Uterus (tissue), 4 donors: ENCODE results near the gene RBM42. TPM values are rescaled to one million over a fixed set of nuclear protein-coding genes. Genes with fewer than 3 reads are reported as not detected.

Source experiments
- DNase-seq, 2 donors: peaks; one replicate each; pipeline ENCODE4 v3.0.0-alpha.2; 2019 to 2020
- H3K27ac ChIP-seq, 2 donors: fragments of 200-600 bp; sonication (generic); 1 replicate in 1 of 2; 2 replicates in 1 of 2; pipeline ENCODE4 v1.5.1; 2016 to 2018
- H3K27me3 ChIP-seq, 2 donors: fragments of 200-600 bp; sonication (generic); one replicate each; pipeline ENCODE4 v1.5.1; 2018 to 2019; ENCODE audit warnings: control low read depth in 1 of 2
- H3K36me3 ChIP-seq, 2 donors: fragments of 200-600 bp; sonication (generic); one replicate each; pipeline ENCODE4 v1.5.1; 2019; ENCODE audit warnings: control low read depth in 1 of 2
- H3K4me1 ChIP-seq, 2 donors: fragments of 200-600 bp; sonication (generic); one replicate each; pipeline ENCODE4 v1.5.1; 2018 to 2019; ENCODE audit warnings: control low read depth in 1 of 2
- H3K4me3 ChIP-seq, 2 donors: fragments of 200-600 bp; sonication (generic); 1 replicate in 1 of 2; 2 replicates in 1 of 2; pipeline ENCODE4 v1.5.1; 2018 to 2019; ENCODE audit warnings: mild to moderate bottlenecking in 1 of 2
- H3K9me3 ChIP-seq, 2 donors: fragments of 200-600 bp; sonication (generic); one replicate each; pipeline ENCODE4 v1.5.1; 2019; ENCODE audit warnings: control low read depth in 1 of 2
- POLR2A ChIP-seq, 2 donors: fragments of 450-650 bp; IDR thresholded peaks; one replicate each; pipeline ENCODE4 v1.6.1; 2016; ENCODE audit warnings: antibody characterized with exemption in 2 of 2, mild to moderate bottlenecking in 1 of 2, moderate library complexity in 1 of 2
- intact Hi-C: fragments of 100-400 bp; cut with DNase I; formaldehyde crosslinking; loops from one replicate; pipeline ENCODE4 v1.15.1; 2023; ENCODE audit warnings: low total_unique reads
- total RNA-seq, 4 donors: library from RNA; depleted of rRNA in 3 of 4; stranded (reverse); fragments of >200 nt in 3 of 4; gene quantifications; one replicate each; pipeline versions ENCODE4 v1.1.0 to v1.2.4, GENCODE V29; 2014 to 2023
- TF ChIP-seq, protein P1 (sequence below), 4 experiments: fragments of 200-600 bp in 2 of 4; fragments of 450-650 bp in 2 of 4; sonication (generic) in 2 of 4; IDR thresholded peaks; one replicate each; pipeline ENCODE4 v1.5.1; 2016 to 2019; ENCODE audit warnings: antibody characterized with exemption in 4 of 4, mild to moderate bottlenecking in 2 of 4, moderate library complexity in 1 of 4
- donor health status: DM: yes; HTN: yes; CAD: no.

Gene RBM42, protein sequence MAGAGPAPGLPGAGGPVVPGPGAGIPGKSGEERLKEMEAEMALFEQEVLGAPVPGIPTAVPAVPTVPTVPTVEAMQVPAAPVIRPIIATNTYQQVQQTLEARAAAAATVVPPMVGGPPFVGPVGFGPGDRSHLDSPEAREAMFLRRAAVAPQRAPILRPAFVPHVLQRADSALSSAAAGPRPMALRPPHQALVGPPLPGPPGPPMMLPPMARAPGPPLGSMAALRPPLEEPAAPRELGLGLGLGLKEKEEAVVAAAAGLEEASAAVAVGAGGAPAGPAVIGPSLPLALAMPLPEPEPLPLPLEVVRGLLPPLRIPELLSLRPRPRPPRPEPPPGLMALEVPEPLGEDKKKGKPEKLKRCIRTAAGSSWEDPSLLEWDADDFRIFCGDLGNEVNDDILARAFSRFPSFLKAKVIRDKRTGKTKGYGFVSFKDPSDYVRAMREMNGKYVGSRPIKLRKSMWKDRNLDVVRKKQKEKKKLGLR
- total RNA-seq = 10 to 100 TPM; 23.8 to 60.0 (median 31.5) TPM

DNA sequence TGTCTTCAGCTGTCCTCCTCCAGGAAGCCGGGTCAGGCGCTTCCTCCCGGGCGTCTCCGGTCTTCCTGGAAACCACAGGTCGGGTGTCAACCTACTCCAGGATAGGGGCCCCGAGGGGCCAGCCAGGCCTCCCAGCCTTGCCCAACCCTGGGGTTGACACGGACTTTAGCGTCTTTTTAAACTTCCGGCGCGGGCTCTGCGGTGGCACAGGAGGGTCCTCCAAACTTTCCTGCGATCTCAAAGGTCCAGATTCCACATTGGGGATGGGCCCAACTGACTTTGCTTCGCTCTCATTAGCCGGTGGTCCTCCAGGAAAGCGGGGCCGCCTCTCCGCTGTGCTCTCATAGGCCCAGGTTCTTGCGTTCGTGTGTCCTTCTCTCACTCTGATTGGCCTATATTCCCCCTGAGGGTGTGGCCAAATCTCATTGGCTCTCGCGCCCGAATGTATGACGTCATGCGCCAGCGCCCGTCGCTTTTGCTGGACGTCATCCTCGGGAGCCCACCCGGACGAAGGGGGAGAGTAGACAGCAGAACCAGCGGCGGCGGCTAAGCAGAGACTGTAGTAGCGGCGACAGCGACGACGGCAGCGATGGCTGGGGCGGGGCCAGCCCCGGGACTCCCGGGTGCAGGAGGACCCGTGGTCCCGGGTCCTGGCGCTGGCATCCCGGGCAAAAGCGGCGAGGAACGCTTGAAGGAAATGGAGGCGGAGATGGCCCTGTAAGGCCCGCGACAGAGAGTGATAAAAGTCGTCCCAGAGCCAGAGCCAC, at the start of gene RBM42:
Gene RBM42 (plus strand): TSS at position 472 of the 767 bp plus-strand sequence. CDS start 118 bp downstream, at position 590.
- Histone ChIP-seq H3K27me3 (no peaks in the 10 kb centered on the region), H3K27ac (peak within 1 kb of the TSS; percentile 78 to 93), H3K4me3 (peak within 1 kb of the TSS; percentile 89 to 93), H3K9me3 (no peaks in the 10 kb centered on the region), H3K4me1 (peaks cover 5 to 6% of the 10 kb centered on the region in 2 donors), H3K36me3 (no peaks in the 10 kb centered on the region)
- TF ChIP-seq, protein P1, sequence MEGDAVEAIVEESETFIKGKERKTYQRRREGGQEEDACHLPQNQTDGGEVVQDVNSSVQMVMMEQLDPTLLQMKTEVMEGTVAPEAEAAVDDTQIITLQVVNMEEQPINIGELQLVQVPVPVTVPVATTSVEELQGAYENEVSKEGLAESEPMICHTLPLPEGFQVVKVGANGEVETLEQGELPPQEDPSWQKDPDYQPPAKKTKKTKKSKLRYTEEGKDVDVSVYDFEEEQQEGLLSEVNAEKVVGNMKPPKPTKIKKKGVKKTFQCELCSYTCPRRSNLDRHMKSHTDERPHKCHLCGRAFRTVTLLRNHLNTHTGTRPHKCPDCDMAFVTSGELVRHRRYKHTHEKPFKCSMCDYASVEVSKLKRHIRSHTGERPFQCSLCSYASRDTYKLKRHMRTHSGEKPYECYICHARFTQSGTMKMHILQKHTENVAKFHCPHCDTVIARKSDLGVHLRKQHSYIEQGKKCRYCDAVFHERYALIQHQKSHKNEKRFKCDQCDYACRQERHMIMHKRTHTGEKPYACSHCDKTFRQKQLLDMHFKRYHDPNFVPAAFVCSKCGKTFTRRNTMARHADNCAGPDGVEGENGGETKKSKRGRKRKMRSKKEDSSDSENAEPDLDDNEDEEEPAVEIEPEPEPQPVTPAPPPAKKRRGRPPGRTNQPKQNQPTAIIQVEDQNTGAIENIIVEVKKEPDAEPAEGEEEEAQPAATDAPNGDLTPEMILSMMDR (IDR thresholded peaks at IDR 0.05) = peak in 2 of 4 experiments; percentile 32 to 51
- peak; percentile 53 to 82 for TF ChIP-seq POLR2A (IDR thresholded peaks at IDR 0.05)
- intact Hi-C loops = no loop called here
- peak; percentile 98 for DNase-seq

DNA sequence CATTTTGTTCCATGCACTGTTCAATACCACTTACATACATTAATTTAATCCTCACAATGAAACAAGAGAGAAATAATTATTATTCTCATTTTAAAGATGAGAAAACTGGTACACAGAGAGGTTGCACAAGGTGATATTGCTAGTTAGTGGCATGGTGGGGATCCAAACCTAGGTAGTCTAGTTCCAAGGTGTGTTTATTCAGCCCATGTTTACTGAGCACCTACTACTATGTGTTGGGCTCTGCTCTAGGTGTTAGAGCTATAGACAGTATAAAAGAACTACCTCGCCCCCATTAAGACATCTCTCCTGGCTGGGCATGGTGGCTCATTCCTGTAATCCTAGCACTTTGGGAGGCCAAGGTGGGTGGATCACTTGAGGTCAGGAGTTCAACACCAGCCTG, 46.1 kb upstream of the RBM42 start:
- Histone ChIP-seq H3K27ac (no peak overlapping the region), H3K4me1 (no peaks in the 10 kb centered on the region), H3K9me3 (no peaks in the 10 kb centered on the region), H3K27me3 (no peaks in the 10 kb centered on the region), H3K36me3 (no peaks in the 10 kb centered on the region), H3K4me3 (no peak overlapping the region)
- DNase-seq = no peak
- intact Hi-C loops = no loop called here
- no peak for TF ChIP-seq POLR2A (IDR thresholded peaks at IDR 0.05)

DNA sequence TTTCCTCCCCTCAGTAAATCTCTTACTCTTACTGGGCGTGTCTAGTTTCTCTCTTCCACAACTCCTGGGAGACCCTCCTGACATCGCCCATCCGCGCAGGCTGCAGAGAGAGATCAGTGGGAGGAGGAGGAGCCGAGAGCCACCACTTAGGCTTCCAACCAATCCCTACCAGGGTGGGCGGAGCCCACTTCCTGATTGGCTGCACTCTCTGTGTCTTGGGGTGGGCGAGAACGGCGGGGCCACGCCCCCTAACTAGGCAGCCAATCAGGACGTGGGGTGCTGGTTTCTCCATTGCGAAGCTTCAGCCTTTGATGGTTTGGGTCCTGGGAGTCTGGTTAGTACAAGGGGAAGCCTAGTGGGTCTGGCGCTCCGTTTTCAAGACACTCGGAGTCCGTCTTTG, 43.0 kb upstream of the RBM42 start, which contains the start of gene PMIS2:
Gene PMIS2 (plus strand): TSS at position 326 of the 400 bp plus-strand sequence. CDS start 87 bp downstream, outside the sequence.
- intact Hi-C loops = no loop called here
- H3K9me3 ChIP-seq = no peaks in the 10 kb centered on the region
- DNase-seq = no peak
- H3K36me3 ChIP-seq = no peaks in the 10 kb centered on the region
- H3K4me1 ChIP-seq = no peaks in the 10 kb centered on the region
- no peak within 1 kb of the TSS for H3K27ac ChIP-seq
- H3K4me3 ChIP-seq = no peak within 1 kb of the TSS
- H3K27me3 ChIP-seq = no peaks in the 10 kb centered on the region
- no peak for TF ChIP-seq POLR2A (IDR thresholded peaks at IDR 0.05)
- TF ChIP-seq, protein P1 (IDR thresholded peaks at IDR 0.05) = no peak

DNA sequence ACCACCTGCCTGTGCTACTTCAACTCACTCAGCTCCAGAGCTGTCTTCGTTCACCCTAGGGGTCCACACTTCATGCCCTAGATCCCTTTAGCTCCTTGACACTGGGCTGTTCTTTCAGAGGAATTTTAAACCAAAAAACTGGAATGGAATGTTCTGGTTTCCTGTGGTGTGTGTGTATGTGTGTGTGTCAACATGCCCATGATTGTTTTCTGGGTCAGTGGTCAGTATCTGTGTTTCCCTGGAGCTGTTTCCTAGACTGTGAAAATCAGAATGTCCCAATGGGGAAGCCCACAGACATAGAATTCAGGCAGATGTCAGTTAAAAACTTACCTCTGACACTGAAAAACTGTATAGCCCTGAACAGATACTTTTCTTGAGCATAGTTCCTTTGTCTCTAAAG, 41.5 kb upstream of the RBM42 start:
- Histone ChIP-seq H3K4me3 (no peak overlapping the region), H3K4me1 (no peaks in the 10 kb centered on the region), H3K9me3 (no peaks in the 10 kb centered on the region), H3K27ac (no peak overlapping the region), H3K36me3 (no peaks in the 10 kb centered on the region), H3K27me3 (no peaks in the 10 kb centered on the region)
- TF ChIP-seq, protein P1 (IDR thresholded peaks at IDR 0.05) = no peak
- no peak for TF ChIP-seq POLR2A (IDR thresholded peaks at IDR 0.05)
- DNase-seq = no peak
- intact Hi-C loops = no loop called here

DNA sequence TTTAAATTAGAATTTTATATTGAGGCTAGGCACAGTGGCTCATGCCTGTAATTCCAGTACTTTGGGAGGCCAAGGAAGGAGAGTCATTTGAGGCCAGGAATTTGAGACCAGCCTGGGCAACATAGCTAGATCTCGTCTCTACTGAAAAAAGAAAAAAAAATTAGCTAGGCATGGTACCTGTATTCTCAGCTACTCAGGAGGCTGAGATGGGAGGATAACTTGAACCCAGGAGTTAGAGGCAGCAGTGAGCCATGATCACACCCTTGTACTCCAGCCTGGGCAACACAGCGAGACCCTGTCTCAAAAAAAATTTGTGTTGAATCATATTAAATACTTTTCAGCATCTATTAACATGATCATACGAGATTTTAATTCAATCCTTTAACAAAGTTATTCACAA, 38.0 kb upstream of the RBM42 start:
- Histone ChIP-seq H3K9me3 (no peaks in the 10 kb centered on the region), H3K4me1 (no peaks in the 10 kb centered on the region), H3K27me3 (no peaks in the 10 kb centered on the region), H3K27ac (no peak overlapping the region), H3K4me3 (no peak overlapping the region), H3K36me3 (no peaks in the 10 kb centered on the region)
- no peak for TF ChIP-seq POLR2A (IDR thresholded peaks at IDR 0.05)
- TF ChIP-seq, protein P1 (IDR thresholded peaks at IDR 0.05) = no peak
- no peak for DNase-seq
- intact Hi-C loops = no loop called here
